ENCODE data around the gene ACOX3.

- TF ChIP-seq POLR2A (IDR thresholded peaks at IDR 0.05) (no peak), CTCF (IDR thresholded peaks at IDR 0.05) (no peak)
Observed at GRCh38 chr4:8347660-8348059, 92.9 kb downstream of the ACOX3 start.
